Spleen (tissue), 11 donors: ENCODE results near the gene SH3RF1. TPM values are rescaled to one million over a fixed set of nuclear protein-coding genes. Genes with fewer than 3 reads are reported as not detected.

ENCODE experiments used
- DNase-seq: peaks from one replicate; pipeline ENCODE4 v3.0.0-alpha.2; 2020
- H3K27ac ChIP-seq, 8 donors: fragments of 200-600 bp; sonication (generic) in 7 of 8; 1 replicate in 4 of 8; 2 replicates in 4 of 8; pipeline versions ENCODE4 v1.5.0 to v1.8.0; 2016 to 2021; ENCODE audit warnings: inconsistent platforms in 4 of 8, mild to moderate bottlenecking in 4 of 8, moderate library complexity in 1 of 8
- H3K27me3 ChIP-seq, 7 donors: fragments of 200-600 bp; sonication (generic) in 6 of 7; replicated peaks in 1 of 7; 1 replicate in 4 of 7; 2 replicates in 3 of 7; pipeline versions ENCODE4 v1.5.0 to v1.8.0; 2016 to 2021; ENCODE audit warnings: inconsistent platforms in 3 of 7, mild to moderate bottlenecking in 1 of 7
- H3K36me3 ChIP-seq, 6 donors: fragments of 200-600 bp; sonication (generic) in 5 of 6; 1 replicate in 4 of 6; 2 replicates in 2 of 6; pipeline versions ENCODE4 v1.5.0 to v1.8.0; 2016 to 2021; ENCODE audit warnings: inconsistent platforms in 2 of 6
- H3K4me1 ChIP-seq, 6 donors: fragments of 200-600 bp; sonication (generic) in 5 of 6; 1 replicate in 3 of 6; 2 replicates in 3 of 6; pipeline versions ENCODE4 v1.5.0 to v1.8.0; 2016 to 2021; ENCODE audit warnings: inconsistent platforms in 3 of 6
- H3K4me3 ChIP-seq, 8 donors: fragments of 200-600 bp; sonication (generic) in 7 of 8; 1 replicate in 4 of 8; 2 replicates in 4 of 8; pipeline versions ENCODE4 v1.5.0 to v1.8.0; 2016 to 2021; ENCODE audit warnings: inconsistent platforms in 4 of 8, mild to moderate bottlenecking in 4 of 8, moderate library complexity in 2 of 8
- H3K9me3 ChIP-seq, 8 donors: fragments of 200-600 bp; sonication (generic) in 7 of 8; 1 replicate in 4 of 8; 2 replicates in 4 of 8; pipeline versions ENCODE4 v1.5.0 to v1.8.0; 2016 to 2021; ENCODE audit warnings: inconsistent platforms in 4 of 8
- CTCF ChIP-seq, 11 experiments: fragments of 200-600 bp in 7 of 11; fragments of 450-650 bp in 4 of 11; sonication (generic) in 4 of 11; IDR thresholded peaks in 8 of 11; conservative IDR thresholded peaks in 3 of 11; 1 replicate in 7 of 11; 2 replicates in 4 of 11; pipeline versions ENCODE4 v1.4.0 to v1.8.0; 2016 to 2021; ENCODE audit warnings: antibody characterized with exemption in 11 of 11, inconsistent platforms in 4 of 11, mild to moderate bottlenecking in 1 of 11
- POLR2A ChIP-seq, 3 donors: fragments of 450-650 bp; IDR thresholded peaks; one replicate each; pipeline ENCODE4 v1.5.1; 2017; ENCODE audit warnings: antibody characterized with exemption in 3 of 3, mild to moderate bottlenecking in 1 of 3
- POLR2AphosphoS5 ChIP-seq, 3 donors: sonication (generic); formaldehyde crosslinking; IDR thresholded peaks; one replicate each; pipeline ENCODE4 v1.5.1; 2017; ENCODE audit warnings: antibody characterized with exemption in 3 of 3
- WGBS, 5 donors: extraction: QIAGEN DNeasy Blood & Tissue Kit in 3 of 5; methylation state at CpG; one replicate each; pipeline versions ENCODE4 v1.1.5 to v1.1.7; 2013 to 2018; 5-methylcytosine and 5-hydroxymethylcytosine counted together
- intact Hi-C: fragments of 100-400 bp; cut with DNase I; formaldehyde crosslinking; loops from one replicate; pipeline ENCODE4 v1.15.0; 2023; ENCODE audit warnings: low total_unique reads
- polyA plus RNA-seq, 3 donors: library from polyadenylated mRNA; stranded (reverse); fragments of 200-250 nt; gene quantifications; one replicate each; pipeline ENCODE4 v1.2.1, GENCODE V29; 2013
- total RNA-seq, 7 donors: library from RNA; depleted of rRNA in 3 of 7; stranded (reverse); fragments of >200 nt in 3 of 7; fragmentation: NEBNext Ultra II Directional in 4 of 7; extraction: Animal tissue kit (Norgen Biotek cat#: 25700) in 4 of 7; gene quantifications; one replicate each; pipeline versions ENCODE4 v1.1.0 to v1.2.1, GENCODE V29; 2016 to 2021
- donor health status: healthy with polysubstance abuse.
- donor health status: DM: no; HTN: no; CAD: no; lungs with moderate emphysema.
- donor health status: DM: no; HTN: no; CAD: no.
- donor health status: Bipolar disorder and iron deficiency.
- donor health status: healthy.
- donor health status: DM: no; HTN: no; CAD: no.
- donor health status: DM: yes; HTN: yes; CAD: no.

The SH3RF1 gene
- total and polyA plus RNA-seq, 10 donors = 1.1 to 18.6 (median 10.0) TPM

- H3K27me3 ChIP-seq = no peaks in the 10 kb centered on the region
- intact Hi-C loops = no loop called here
Observed at GRCh38 chr4:169163947-169164668, 106.6 kb downstream of the SH3RF1 start.

GRCh38 chr4:169163495-169163894 is 107.3 kb downstream of the SH3RF1 start:
- WGBS, 5 donors = 84 to 96% (median 88%) methylated on average over 4 of the region's 4 CpGs
- Histone ChIP-seq H3K27me3 (no peaks in the 10 kb centered on the region), H3K36me3 (no peaks in the 10 kb centered on the region), H3K9me3 (no peaks in the 10 kb centered on the region), H3K4me1 (peaks cover 0 to 16% (median 3%) of the 10 kb centered on the region in 6 donors), H3K27ac (no peak overlapping the region), H3K4me3 (no peak overlapping the region)
- TF ChIP-seq POLR2A (IDR thresholded peaks at IDR 0.05) (no peak), POLR2AphosphoS5 (IDR thresholded peaks at IDR 0.05) (no peak), CTCF (IDR thresholded peaks at IDR 0.05 in 8 of 11, conservative IDR thresholded peaks at IDR 0.05 in 3 of 11) (no peak)
- no peak for DNase-seq
- intact Hi-C loops = no loop called here

More at GRCh38 chr4:169163947-169164668, 106.6 kb downstream of the SH3RF1 start:
- no peaks in the 10 kb centered on the region for H3K36me3 ChIP-seq
- no peak overlapping the region for H3K4me3 ChIP-seq
- no peaks in the 10 kb centered on the region for H3K9me3 ChIP-seq
- DNase-seq = no peak
- H3K27ac ChIP-seq = no peak overlapping the region
- no peak for TF ChIP-seq POLR2A (IDR thresholded peaks at IDR 0.05)
- TF ChIP-seq CTCF (IDR thresholded peaks at IDR 0.05 in 8 of 11, conservative IDR thresholded peaks at IDR 0.05 in 3 of 11) = no peak
- TF ChIP-seq POLR2AphosphoS5 (IDR thresholded peaks at IDR 0.05) = no peak
- H3K4me1 ChIP-seq = peaks cover 0 to 17% (median 3%) of the 10 kb centered on the region in 6 donors

- TF ChIP-seq POLR2A (IDR thresholded peaks at IDR 0.05) (no peak), CTCF (IDR thresholded peaks at IDR 0.05 in 8 of 11, conservative IDR thresholded peaks at IDR 0.05 in 3 of 11) (no peak)
- 80 to 90% (median 84%) methylated on average over 3 of the region's 3 CpGs for WGBS, 5 donors
- no peak for DNase-seq
- Histone ChIP-seq H3K27me3 (no peaks in the 10 kb centered on the region), H3K36me3 (peaks cover 0 to 6% (median 0%) of the 10 kb centered on the region in 6 donors), H3K4me3 (no peak overlapping the region), H3K9me3 (no peaks in the 10 kb centered on the region), H3K27ac (no peak overlapping the region), H3K4me1 (peaks cover 0 to 9% (median 0%) of the 10 kb centered on the region in 6 donors)
- intact Hi-C loops = no loop called here
Observed at GRCh38 chr4:169160825-169161224, 109.9 kb downstream of the SH3RF1 start.

GRCh38 chr4:169159624-169160171 is 111.1 kb downstream of the SH3RF1 start:
- no peaks in the 10 kb centered on the region for H3K9me3 ChIP-seq
- intact Hi-C loops = no loop called here

More at GRCh38 chr4:169159624-169160171, 111.1 kb downstream of the SH3RF1 start:
- H3K4me1 ChIP-seq = peaks cover 0 to 9% (median 0%) of the 10 kb centered on the region in 6 donors
- TF ChIP-seq POLR2A (IDR thresholded peaks at IDR 0.05) = no peak
- no peak for TF ChIP-seq CTCF (IDR thresholded peaks at IDR 0.05 in 8 of 11, conservative IDR thresholded peaks at IDR 0.05 in 3 of 11)
- TF ChIP-seq POLR2AphosphoS5 (IDR thresholded peaks at IDR 0.05) = no peak
- no peak overlapping the region for H3K4me3 ChIP-seq
- no peaks in the 10 kb centered on the region for H3K27me3 ChIP-seq
- peaks cover 0 to 17% (median 0%) of the 10 kb centered on the region in 6 donors for H3K36me3 ChIP-seq
- no peak for DNase-seq
- WGBS, 5 donors = 69 to 89% (median 83%) methylated on average over 3 of the region's 3 CpGs
- no peak overlapping the region for H3K27ac ChIP-seq
